Dermis blood vessel endothelial cell (primary cell): ENCODE results near the gene CENPX. TPM values are rescaled to one million over a fixed set of nuclear protein-coding genes. Genes with fewer than 3 reads are reported as not detected.
A peak's percentile ranks its signal among the peaks of the same experiment; 100 is the strongest.

Experiments
- DNase-seq: peaks from one replicate; pipeline ENCODE4 v3.0.0; 2010
- total RNA-seq: library from RNA; depleted of rRNA; stranded (reverse); fragments of >200 nt; gene quantifications from 2 replicates; pipeline ENCODE4 v1.2.3, GENCODE V29; 2014

Gene CENPX
- total RNA-seq, 1 donor from 2014 or later: 33.0 TPM

DNA sequence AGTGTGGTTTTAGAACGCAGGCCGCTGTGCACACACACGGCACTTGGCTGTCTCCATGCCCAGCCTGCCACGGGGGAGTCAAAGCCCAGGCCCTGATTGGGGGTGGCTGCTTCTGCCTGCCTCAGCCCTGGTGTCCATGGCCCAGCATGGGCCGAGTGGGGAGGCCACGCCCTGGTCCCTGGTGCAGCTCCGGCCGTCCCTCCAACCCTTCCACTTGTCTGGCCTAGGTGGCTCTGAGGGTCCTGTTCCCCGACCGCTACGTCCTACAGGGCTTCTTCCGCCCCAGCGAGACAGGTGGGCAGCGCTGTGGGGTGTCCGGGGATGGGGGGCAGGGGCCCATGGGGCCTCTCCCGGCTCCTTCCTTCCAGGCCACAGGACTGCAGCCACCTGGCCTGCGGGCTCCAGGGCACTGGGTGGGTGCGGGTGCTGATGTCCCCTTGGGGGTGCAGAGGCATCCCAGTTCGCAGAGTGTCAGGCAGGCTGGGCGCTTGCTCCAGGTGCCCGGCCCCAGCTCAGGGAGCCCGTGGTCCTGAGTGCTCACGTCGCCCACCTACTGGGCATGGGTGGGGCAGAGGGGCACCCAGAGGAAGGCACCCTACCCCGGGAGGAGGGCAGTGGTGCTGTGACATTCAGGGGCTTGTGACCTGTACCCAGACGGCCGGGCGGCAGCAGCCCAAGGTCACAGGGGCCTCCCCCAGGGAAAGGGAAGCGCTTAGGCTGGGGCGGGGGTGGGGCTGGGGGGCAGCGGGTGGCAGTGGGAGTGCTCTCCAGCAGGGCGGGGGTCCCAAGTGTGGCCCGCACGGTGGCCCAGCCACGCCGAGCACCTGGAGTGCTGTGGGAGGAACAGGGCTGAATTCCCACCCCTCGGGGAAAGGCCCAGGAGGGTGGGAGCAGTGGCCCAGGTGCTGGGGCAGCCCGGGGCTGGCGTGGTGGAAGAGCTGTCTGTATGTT is 11.8 kb downstream of the CENPX start:
- no peak for DNase-seq

DNA sequence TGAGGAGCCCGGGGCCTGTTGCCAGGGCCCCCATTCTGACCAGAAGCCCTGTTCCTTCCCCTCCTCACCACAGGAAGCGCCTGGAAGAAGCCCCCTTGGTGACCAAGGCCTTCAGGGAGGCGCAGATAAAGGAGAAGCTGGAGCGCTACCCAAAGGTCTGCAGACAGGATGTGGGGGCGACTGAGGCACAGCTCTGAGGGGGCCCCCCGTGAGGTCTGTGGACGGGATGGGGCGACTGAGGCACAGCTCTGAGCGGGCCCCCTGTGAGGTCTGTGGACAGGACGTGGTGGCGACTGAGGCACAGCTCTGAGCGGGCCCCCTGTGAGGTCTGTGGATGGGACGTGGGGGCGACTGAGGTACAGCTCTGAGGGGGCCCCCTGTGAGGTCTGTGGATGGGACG is 13.3 kb downstream of the CENPX start:
- DNase-seq: no peak

DNA sequence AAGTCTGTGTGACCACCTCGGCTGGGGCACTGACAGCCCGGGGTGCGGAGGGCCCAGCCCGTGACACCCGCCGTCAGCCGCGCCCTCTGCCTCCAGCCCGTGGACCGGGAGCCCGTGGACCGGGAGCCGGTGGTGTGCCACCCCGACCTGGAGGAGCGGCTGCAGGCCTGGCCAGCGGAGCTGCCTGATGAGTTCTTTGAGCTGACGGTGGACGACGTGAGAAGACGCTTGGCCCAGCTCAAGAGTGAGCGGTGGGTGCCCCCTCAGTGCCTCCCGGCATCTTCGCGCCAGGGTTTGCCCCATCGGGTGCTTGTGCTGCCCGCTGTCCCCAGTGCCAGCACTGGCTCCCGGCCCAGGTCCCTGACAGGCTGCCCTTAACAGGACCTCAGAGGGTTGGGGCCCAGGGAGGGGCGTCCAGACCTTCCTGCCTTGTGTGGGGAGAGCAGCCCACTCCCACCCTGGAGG is 13.7 kb downstream of the CENPX start:
- no peak for DNase-seq

DNA sequence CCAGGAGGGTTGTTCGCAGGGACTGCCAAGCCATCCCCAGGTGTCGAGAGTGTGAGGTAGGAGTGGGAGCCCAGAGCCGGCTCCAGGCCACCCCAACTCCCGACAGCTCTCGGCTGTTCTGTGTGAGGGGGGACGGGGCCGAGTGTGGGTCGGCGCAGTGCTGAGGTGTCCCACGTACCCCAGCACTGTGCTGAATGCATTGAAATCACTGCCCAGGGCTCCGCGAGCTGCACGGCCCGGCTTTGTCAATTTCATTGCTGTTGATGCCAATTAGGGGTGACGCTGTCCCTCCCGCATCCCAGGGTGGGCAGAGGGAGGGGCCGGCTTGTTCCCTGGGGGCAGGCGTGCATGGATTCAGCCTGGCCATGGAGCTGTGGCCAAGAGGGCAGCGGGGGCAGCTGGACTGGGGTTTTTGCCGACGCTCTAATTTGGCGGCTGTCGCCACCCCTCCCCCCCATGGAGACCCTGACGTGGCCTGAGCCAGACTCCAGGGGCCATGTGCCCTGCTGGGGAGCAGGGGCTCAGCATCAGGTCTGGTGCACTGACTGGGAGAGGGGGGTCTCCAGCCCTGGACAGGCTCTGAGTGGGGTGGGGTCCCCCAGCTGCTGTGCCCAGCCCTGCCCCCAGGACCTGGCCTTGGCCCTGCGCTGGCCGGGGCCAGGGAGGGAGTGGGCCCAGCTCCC is 14.3 kb downstream of the CENPX start:
- no peak for DNase-seq

DNA sequence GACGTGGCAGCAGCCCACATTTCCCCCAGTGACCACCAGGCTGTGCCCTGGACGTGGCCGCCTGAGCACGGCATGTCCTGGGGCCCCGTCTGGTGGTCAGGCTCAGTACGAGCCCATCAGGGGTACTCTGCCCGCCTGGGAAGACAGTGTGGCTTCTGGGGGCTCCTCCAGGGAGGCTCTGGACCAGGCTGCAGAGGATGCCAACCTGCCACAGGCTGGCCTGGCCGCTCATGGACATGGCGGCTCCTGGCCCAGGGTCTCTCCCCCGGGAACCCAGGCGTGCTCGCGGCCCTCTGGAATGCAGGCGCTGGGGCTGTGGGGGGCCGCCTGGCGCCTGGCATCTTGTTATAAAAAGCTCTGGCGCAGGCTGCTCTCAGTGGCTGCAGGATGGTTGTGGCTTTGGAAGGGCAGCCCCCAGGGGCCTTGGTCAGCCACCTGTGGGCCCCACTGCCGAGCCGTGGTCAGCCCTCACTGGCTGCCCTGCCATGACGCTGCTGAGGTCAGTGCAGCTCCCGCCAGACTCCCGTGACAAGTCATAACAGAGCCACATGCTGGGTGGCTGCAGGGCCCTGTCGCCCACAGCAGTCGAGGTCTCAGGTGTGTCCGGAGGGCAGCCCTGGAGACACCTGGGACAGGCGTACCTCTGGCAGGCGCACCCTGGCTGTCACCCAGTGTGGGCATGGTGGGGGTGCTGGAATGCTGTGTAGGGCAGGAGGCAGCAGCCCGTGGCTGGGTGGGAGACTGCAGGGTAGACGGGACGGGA is 15.0 kb downstream of the CENPX start:
- DNase-seq: no peak

DNA sequence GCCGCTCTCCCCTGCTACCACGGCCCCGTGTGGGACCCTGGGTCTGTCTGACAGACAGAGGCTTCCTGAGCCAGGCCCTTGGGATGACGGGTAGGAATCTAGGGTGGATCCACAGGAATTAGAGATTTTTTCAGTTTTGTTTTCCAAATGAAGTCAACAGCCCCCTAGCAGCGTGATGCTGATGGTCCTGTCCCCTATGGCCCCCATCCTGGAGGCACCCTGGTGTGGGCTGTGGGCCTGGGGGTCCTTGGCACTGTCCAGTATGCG is 15.5 kb downstream of the CENPX start:
- no peak for DNase-seq

DNA sequence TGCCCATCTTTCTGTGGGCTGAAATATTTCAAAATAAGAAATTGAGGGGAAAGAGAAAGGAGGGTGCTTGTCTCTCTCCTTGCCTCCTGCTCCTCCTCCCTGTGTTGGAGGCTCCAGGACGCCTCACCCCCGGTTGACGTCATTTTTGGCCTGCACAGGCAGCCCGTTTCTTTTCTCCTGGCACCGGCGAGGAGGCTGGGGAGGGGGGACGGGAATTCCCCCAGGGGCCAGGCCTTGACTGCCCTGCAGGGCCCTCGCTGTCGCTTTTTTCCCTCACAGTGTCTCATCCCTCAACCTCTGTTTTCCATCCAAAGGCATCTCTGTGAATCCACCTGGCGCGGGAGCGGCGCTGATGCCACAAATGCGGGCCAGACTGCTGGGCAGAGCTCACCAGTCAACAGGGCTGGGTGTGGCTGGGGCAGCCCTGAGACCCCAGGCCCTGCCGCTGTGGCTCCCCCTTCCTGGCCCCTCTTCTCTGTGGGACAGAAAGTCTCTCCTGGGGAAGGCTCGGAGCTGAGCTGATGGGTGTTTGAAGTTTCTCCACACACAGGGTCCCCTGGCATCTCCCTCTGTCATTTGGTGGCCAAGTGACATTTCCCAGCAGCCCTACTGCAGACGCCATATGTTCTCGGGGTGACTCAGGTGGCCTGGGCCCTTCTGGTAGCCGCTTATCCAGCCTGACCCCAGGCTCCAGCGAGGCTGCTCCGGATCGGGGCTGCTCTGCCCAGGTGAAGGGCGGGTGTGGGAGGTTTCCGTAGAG is 16.0 kb downstream of the CENPX start:
- DNase-seq: no peak

DNA sequence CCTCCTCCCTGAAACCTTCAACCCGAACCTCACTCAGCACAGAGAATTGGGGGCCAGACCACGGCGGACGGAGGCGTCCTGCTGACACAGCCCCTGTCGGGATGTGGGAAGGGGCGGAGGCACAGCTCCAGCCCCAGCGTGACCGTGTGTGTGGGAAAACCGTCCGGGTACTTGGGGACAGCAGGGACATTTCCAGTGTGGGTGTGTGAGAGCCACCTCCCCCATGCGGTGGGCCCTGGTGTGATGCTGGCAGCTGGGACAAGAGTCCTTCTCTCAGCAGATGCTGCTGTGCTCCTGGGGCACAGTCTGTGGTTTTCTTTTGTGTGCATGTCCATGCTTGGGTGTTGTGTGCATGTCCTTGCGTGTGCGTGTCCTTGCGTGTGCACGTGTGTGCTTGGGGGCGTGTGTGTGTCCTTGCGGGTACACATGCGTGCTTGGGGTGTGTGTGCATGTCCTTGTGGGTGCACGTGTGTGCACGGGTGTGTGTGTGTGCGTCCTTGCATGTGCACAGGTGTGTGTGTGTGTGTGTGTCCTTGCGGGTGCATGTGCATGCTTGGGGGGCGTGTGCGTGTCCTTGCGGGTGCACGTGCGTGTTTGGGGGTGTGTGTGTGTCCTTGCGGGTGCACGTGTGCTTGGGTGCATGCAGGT is 16.9 kb downstream of the CENPX start:
- no peak for DNase-seq

DNA sequence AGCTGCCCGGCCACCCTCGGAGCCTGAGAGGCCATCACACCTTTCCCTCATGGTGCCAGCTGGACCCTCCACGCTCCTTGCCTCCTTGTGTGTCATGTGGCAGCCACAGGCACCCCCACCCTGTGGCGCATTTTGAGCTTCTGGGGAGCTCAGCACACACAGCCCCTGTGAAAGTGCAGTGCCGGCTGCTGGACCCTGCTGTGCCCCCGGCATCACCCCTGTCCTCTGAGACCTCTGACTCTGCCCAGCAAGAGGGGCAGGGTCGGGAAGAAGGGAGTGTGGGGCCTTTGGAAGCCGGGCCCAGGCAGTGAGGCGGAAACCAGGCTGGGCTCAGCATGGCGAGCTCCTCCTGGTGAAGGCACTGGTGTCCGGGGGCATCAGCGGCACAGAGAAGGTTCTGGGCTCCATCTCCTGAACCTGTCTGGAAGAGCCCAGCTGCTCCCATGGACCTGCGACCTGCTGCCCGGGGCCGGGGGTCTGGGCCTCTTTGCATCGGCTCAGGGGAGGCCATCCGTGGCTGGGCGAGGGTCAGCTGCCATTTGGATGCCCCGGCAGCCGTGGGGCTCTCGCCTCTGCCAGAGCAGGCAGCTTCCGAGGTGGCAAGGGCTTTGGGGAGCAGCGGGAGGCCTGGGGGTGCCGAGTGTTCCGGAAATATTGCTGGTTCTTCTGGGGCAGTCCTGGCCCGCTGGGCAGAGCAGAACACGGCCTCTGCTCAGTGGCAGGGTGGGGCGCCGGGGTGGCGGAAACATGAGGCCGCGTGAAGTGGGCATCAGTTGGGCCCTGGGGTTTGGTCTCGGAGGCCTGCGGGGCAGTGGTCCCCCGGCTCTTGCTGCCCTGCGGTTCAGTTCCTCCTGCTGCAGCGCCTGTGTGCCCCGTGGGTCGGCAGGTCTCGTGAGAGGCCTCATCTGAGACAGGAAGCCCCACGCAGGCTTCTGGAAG is 17.9 kb downstream of the CENPX start:
- no peak for DNase-seq

DNA sequence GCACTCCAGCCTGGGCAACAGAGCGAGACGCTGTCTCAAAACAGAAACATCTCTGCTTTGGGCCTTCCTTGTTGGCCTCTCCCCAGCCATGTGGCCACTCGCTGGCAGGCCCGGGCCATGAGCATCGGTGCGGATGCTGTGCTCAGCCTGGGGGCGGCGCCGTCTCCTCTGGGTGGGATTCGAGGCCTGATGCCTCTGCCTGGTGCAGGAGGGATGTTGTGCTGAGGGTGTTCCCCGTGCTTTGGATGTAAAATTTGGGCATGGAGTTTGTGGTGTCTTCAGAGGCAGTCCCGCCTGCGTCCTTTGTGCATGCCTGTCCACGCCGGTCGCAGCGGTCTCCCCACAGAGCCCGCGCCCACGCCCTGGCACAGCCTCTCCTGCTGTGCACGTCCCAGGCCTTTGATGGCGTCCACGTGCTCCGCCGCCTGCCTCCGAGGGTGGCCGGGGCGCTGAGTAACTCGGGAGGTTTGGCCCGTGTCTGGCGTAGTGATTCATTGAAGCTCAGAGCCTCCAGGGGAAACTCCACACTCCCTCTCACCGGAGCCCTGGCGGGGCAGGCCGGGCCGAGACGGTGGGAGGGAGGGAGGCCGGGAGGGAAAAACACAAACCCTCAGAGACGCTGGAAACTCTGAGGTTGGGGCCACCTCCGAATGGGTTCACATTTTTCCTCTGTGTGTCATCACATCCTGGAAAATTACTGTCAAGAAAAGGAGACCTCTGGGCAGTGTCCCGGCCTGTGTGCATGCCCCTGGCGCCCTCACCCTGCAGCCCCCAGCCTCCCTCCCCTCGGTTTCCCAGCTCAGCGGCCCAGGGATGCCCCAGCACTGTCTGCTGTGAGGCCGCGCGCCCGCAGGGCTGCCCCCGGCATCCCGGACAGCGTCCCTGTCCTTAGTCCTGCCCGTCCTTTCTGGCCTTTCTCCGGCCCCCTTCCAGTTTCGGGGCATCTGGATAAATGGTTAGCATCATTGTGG is 19.0 kb downstream of the CENPX start:
- peak; percentile 89 for DNase-seq

DNA sequence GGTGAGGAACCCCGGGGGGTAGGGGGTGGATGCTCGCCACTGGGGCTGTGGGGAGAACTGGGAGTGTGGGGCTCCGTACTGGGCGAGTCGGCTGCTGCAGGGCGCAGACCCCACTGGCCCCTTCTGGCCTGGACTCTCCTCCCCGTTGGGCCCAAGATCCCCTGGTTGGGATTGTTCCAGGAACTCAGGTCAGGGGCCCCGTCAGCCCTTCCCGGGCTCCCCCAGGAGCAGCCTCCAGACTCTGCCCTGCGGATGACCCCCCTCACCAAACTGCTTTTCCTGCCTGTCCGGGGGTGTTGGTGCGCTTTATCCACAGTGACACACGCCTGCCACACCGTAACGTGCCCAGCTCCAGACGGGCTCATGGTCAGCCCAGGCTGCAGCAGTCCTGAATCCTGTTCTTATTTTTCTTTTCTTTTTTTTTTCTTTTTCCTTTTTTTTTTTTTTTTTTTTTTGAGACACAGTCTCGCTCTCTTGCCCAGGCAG is 21.1 kb downstream of the CENPX start:
- DNase-seq: no peak

DNA sequence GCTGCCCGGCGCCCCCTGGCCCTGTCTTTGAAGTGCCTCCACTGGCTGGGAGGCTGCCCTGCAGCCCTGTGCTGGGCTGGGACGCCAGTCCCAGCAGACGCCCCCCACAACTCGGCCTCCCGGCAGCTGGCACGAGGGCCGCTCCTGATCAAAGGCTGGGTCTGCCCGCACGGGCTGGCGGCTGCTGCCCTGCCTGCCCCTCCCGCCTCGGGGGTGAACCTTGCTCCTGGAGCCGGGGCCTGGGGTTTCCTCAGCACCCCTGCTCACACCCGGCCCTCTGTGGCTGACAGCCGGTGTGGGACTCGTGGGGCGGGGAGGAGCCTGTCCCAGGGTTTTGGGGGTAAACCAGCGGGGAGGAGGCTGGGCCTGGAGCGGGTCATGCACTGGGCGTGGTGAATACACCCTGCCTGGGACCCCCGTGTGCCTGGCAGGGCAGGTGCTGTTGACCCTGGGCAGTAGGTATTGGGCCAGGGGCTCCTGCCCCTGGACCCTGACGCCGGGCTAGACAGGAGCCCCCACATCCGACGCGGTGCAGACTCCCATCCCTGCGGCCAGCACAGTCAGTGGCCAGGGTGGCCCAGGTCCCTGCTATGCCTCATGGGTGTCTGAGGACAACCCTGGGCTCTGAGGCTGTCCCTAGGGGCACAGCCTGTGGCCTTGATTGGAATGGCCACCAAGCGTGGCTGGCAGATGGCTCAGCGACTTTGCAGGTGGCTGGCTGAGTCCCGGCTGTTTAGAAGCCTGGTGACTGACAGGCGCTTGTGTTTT is 21.7 kb downstream of the CENPX start:
- no peak for DNase-seq

DNA sequence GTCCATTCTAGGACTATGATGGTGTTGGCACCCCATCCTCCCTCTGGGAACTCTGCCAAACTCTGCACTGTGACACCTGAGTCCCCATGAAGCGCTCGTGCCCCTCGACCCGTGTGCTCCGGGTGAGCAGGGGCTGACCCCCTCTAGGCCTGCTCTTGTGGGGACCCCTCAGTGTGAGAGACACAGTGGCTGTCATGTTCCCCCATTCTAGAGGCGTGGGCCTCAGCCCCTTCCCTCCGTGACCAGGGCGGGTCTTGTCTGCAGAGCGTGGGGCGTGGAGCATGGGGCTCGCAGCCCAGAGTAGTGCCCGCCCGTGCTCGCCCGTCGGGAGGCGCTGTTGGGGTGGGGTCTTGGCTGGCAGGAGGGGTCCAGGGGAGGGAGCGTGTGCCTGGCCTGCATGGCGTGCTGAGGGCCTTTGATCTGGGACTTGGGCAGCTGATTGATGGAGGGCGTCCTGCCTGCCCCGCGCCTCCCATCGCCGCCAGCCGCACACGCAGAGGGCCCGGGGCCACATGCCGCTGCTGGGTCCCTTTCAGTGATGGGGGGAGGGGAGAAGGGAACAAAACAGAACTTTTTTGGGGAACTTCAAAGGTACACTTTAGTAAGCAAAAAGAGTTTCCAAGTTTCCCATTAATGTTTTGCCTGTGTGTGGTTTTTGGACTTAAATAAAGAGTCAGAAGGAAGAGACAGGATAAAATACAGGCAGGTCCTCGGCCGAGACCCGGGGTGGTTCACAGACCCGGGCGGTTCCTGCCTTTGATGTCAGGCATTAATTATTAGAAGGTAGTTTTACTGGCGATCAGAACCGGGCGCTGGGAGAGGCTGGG is 22.5 kb downstream of the CENPX start:
- no peak for DNase-seq

DNA sequence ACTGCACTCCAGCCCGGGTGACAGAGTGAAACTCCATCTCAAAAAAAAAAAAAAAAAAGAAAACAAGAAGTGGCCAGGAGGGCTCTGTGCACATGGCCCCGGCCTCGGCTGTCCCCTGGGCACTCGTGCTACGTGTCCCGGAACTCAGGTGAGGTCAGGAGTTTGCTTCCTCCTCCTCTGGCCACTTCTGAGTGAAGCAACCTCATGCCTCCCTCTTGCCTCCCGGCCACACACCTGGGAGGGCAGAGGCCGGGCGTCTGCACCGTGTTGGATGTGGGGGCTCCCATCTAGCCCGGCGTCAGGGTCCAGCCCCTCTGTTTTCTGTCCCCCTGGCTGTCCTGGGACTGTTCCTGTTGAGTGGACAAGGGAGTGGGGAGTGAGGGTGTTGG is 23.1 kb downstream of the CENPX start:
- no peak for DNase-seq

DNA sequence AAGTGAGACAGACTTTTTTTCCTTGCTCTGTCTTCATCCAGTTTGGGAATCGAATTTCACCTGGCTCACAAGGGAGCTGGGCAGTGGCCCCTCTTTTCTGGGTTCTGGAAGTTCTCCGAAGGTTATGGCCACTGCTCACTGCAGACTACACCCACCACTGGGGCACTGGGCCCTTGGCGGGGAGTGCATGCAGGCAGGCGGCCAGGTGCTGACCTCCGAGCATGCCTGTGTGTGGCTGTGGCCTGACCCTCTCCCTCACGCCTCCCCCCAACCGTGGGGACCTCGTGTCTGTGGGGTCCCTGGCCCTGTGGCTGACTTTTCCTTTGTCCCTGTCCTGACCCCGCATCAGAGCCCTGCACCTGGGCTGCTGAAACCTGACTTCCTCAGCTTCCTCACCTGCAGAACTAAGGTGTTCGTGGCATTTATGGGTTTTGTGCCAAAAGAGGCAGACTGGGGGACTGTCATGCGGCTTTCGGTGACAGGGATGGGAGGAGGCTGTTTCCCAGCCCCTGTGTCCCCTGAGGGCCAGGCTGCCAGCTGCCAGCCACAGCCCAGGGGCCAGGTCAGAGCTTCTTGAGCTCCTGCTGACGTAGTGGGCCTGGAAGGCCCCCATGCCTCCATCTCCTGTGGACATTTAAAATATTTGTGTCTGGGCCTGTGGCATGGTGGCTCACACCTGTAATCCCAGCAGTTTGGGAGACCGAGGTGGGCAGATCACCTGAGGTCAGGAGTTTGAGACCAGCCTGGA is 23.8 kb downstream of the CENPX start:
- DNase-seq: no peak

DNA sequence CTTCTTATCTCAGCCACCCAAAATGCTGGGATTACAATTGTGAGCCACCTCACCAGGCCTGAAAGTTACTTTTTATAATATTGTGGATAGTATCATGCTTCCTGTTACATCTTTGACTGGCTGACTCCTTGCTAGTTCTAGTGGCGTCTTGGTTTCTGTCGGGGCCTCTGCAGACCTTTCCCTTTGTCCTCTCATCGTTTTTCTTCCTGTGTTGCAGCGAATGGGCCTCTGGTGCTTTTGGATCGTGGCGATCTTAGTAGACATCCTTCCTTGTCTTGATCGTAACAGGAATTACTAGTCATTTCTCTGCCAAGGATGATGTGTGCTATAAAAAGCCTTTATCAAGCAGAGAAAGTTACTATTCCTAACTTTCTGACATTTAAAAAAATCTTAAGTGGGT is 24.5 kb downstream of the CENPX start:
- peak; percentile 41 for DNase-seq
